Stromal cell of bone marrow (primary cell): ENCODE results near the gene CFAP46.
"Not testable (repeated sequence)": the region's sequence is repeated elsewhere in the genome, so short reads cannot be mapped to it uniquely, and the experiment has no call there.

ENCODE experiments used
- DNase-seq: peaks from one replicate; pipeline ENCODE4 v3.0.0-alpha.2; 2012; ENCODE audit warnings: low read depth

Gene CFAP46

GRCh38 chr10:132912713-132913558, 29.4 kb downstream of the CFAP46 start:
- no peak for DNase-seq

GRCh38 chr10:132912225-132912712, 30.1 kb downstream of the CFAP46 start:
- DNase-seq: no peak

GRCh38 chr10:132911786-132912097, 30.6 kb downstream of the CFAP46 start:
- no peak for DNase-seq

GRCh38 chr10:132910901-132911785, 31.2 kb downstream of the CFAP46 start:
- peak; percentile 5 for DNase-seq

GRCh38 chr10:132910186-132910880, 32.0 kb downstream of the CFAP46 start:
- no peak for DNase-seq

- DNase-seq: no peak
These were observed 32.8 kb downstream of the CFAP46 start for GRCh38 chr10:132909491-132910071.

GRCh38 chr10:132908621-132909295, 33.6 kb downstream of the CFAP46 start:
- DNase-seq: no peak

- no peak for DNase-seq
These were observed 34.3 kb downstream of the CFAP46 start for GRCh38 chr10:132907821-132908620.

GRCh38 chr10:132906836-132907235, 35.5 kb downstream of the CFAP46 start:
- DNase-seq: no peak

GRCh38 chr10:132906106-132906505, 36.3 kb downstream of the CFAP46 start:
- DNase-seq: no peak

GRCh38 chr10:132905661-132906060, 36.7 kb downstream of the CFAP46 start:
- no peak for DNase-seq

- no peak for DNase-seq
These were observed 37.3 kb downstream of the CFAP46 start for GRCh38 chr10:132904814-132905649.

- DNase-seq: no peak
These were observed 38.1 kb downstream of the CFAP46 start for GRCh38 chr10:132904181-132904813.

- DNase-seq: not testable (repeated sequence)
These were observed 39.5 kb downstream of the CFAP46 start for GRCh38 chr10:132902656-132903575.

- no peak for DNase-seq
These were observed 41.0 kb downstream of the CFAP46 start for GRCh38 chr10:132901351-132901750.

- no peak for DNase-seq
These were observed 42.1 kb downstream of the CFAP46 start for GRCh38 chr10:132900211-132900756.

GRCh38 chr10:132899751-132900065, 42.7 kb downstream of the CFAP46 start:
- DNase-seq: no peak
